ENCODE measurements around the gene DGCR8. TPM values are rescaled to one million over a fixed set of nuclear protein-coding genes. Genes with fewer than 3 reads are reported as not detected.

DGCR8 gene
- total RNA-seq, 1 donor from 2014 or later, result 29.5 TPM

- ATAC-seq (no peak), DNase-seq (no peak)
- Histone ChIP-seq H3K4me3 (no peak overlapping the region), H3K27ac (no peak overlapping the region), H3K27me3 (ENCODE audit: low read depth) (no peaks in the 10 kb centered on the region), H3K9me3 (no peaks in the 10 kb centered on the region), H3K4me1 (peaks cover 36% of the 10 kb centered on the region), H3K36me3 (peaks cover 31% of the 10 kb centered on the region)
- intact Hi-C loops (cut with DNase I), result no loop called here
- no peak for TF ChIP-seq CTCF (IDR thresholded peaks at IDR 0.05)
Observed at GRCh38 chr22:20139391-20140106, 59.5 kb downstream of the DGCR8 start.

- Histone ChIP-seq H3K4me1 (peaks cover 32% of the 10 kb centered on the region), H3K27me3 (ENCODE audit: low read depth) (no peaks in the 10 kb centered on the region), H3K36me3 (peaks cover 31% of the 10 kb centered on the region), H3K4me3 (no peak overlapping the region), H3K27ac (no peak overlapping the region), H3K9me3 (no peaks in the 10 kb centered on the region)
- TF ChIP-seq CTCF (IDR thresholded peaks at IDR 0.05), result no peak
- no peak for ATAC-seq
- DNase-seq, result no peak
- intact Hi-C loops (cut with DNase I), result no loop called here
Observed at GRCh38 chr22:20140107-20140445, 60.0 kb downstream of the DGCR8 start.

GRCh38 chr22:20140521-20140964 lies 60.5 kb downstream of the DGCR8 start:
- DNase-seq, result no peak
- intact Hi-C loops (cut with DNase I), result no loop called here
- no peak overlapping the region for H3K4me3 ChIP-seq
- ATAC-seq, result no peak
- H3K27ac ChIP-seq, result no peak overlapping the region
- no peak for TF ChIP-seq CTCF (IDR thresholded peaks at IDR 0.05)
- no peaks in the 10 kb centered on the region for H3K27me3 ChIP-seq (ENCODE audit: low read depth)
- peaks cover 27% of the 10 kb centered on the region for H3K4me1 ChIP-seq
- H3K36me3 ChIP-seq, result peaks cover 31% of the 10 kb centered on the region
- no peaks in the 10 kb centered on the region for H3K9me3 ChIP-seq

GRCh38 chr22:20141186-20142077 lies 61.4 kb downstream of the DGCR8 start:
- ATAC-seq (no peak), DNase-seq (no peak)
- TF ChIP-seq CTCF (IDR thresholded peaks at IDR 0.05), result no peak
- intact Hi-C loops (cut with DNase I), result no loop called here
- Histone ChIP-seq H3K36me3 (peaks cover 31% of the 10 kb centered on the region), H3K9me3 (no peaks in the 10 kb centered on the region), H3K4me3 (no peak overlapping the region), H3K4me1 (peaks cover 19% of the 10 kb centered on the region), H3K27me3 (ENCODE audit: low read depth) (no peaks in the 10 kb centered on the region), H3K27ac (no peak overlapping the region)

- no peak for DNase-seq
- Histone ChIP-seq H3K4me1 (peaks cover 4% of the 10 kb centered on the region), H3K27me3 (ENCODE audit: low read depth) (no peaks in the 10 kb centered on the region)
Observed at GRCh38 chr22:20142711-20143621, 62.9 kb downstream of the DGCR8 start.

More at GRCh38 chr22:20142711-20143621, 62.9 kb downstream of the DGCR8 start:
- ATAC-seq, result no peak
- Histone ChIP-seq H3K9me3 (no peaks in the 10 kb centered on the region), H3K27ac (no peak overlapping the region), H3K4me3 (no peak overlapping the region), H3K36me3 (peaks cover 31% of the 10 kb centered on the region)
- intact Hi-C loops (cut with DNase I), result no loop called here
- TF ChIP-seq CTCF (IDR thresholded peaks at IDR 0.05), result no peak
